HEK293 (cell line): ENCODE results near the gene ATP23.

Experiments used
- BCL11B ChIP-seq: fragments of 450-650 bp; formaldehyde crosslinking; IDR thresholded peaks from 2 replicates; pipeline ENCODE4 v1.5.1; 2016; ENCODE audit warnings: low read depth, missing biosample characterization, missing genetic modification characterization
- SP3 ChIP-seq: fragments of 450-650 bp; formaldehyde crosslinking; IDR thresholded peaks from 2 replicates; pipeline ENCODE4 v1.5.1; 2016; ENCODE audit warnings: missing biosample characterization, missing genetic modification characterization
- ZBTB7A ChIP-seq: fragments of 450-650 bp; formaldehyde crosslinking; IDR thresholded peaks from 2 replicates; pipeline ENCODE4 v1.5.1; 2016; ENCODE audit warnings: low read depth, missing biosample characterization, missing genetic modification characterization
- ZNF214 ChIP-seq: fragments of 450-650 bp; formaldehyde crosslinking; IDR thresholded peaks from 2 replicates; pipeline ENCODE4 v1.5.1; 2017; ENCODE audit warnings: missing biosample characterization, mild to moderate bottlenecking, missing genetic modification characterization, borderline replicate concordance
- ZNF341 ChIP-seq: fragments of 450-650 bp; formaldehyde crosslinking; IDR thresholded peaks from 2 replicates; pipeline ENCODE4; 2016; ENCODE audit warnings: low read depth, missing biosample characterization, missing genetic modification characterization
- ZNF580 ChIP-seq: fragments of 450-650 bp; formaldehyde crosslinking; IDR thresholded peaks from 2 replicates; pipeline ENCODE4 v1.5.1; 2016; ENCODE audit warnings: missing biosample characterization, missing genetic modification characterization
- ZNF792 ChIP-seq: fragments of 450-650 bp; formaldehyde crosslinking; IDR thresholded peaks from 2 replicates; pipeline ENCODE4 v1.5.1; 2016; ENCODE audit warnings: missing biosample characterization, missing genetic modification characterization
- TF ChIP-seq, protein P1 (sequence below): fragments of 450-650 bp; formaldehyde crosslinking; IDR thresholded peaks from 2 replicates; pipeline ENCODE4 v1.5.1; 2016; ENCODE audit warnings: missing biosample characterization, missing genetic modification characterization
- TF ChIP-seq, protein P2 (sequence below): fragments of 450-650 bp; formaldehyde crosslinking; IDR thresholded peaks from 2 replicates; pipeline ENCODE4 v1.5.1; 2016; ENCODE audit warnings: missing biosample characterization, missing genetic modification characterization
- TF ChIP-seq, protein P3 (sequence below): sonication (generic); formaldehyde crosslinking; IDR thresholded peaks from 2 replicates; pipeline ENCODE4 v1.8.1; 2022; ENCODE audit warnings: mild to moderate bottlenecking, moderate library complexity, missing genetic modification reagents

DNA sequence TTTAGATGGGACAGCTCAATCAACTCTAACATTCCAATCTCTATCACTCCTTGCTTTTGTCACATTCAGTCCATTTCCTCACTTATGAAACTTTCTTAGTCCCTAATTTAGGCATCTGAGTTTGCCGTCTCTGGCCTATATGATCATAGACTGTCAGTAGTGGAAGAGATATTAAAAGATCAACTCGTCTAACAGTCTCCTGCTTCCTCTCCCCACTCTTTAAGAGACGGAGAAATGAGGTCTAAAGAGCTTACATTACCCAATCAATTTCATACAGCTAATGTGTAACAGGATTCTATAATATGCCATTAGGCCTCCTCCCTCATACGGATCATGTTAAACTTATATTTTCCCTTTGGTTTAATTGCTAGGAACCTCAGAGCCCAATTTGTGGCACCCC, 6.5 kb upstream of the ATP23 start:
- TF ChIP-seq, protein P1, sequence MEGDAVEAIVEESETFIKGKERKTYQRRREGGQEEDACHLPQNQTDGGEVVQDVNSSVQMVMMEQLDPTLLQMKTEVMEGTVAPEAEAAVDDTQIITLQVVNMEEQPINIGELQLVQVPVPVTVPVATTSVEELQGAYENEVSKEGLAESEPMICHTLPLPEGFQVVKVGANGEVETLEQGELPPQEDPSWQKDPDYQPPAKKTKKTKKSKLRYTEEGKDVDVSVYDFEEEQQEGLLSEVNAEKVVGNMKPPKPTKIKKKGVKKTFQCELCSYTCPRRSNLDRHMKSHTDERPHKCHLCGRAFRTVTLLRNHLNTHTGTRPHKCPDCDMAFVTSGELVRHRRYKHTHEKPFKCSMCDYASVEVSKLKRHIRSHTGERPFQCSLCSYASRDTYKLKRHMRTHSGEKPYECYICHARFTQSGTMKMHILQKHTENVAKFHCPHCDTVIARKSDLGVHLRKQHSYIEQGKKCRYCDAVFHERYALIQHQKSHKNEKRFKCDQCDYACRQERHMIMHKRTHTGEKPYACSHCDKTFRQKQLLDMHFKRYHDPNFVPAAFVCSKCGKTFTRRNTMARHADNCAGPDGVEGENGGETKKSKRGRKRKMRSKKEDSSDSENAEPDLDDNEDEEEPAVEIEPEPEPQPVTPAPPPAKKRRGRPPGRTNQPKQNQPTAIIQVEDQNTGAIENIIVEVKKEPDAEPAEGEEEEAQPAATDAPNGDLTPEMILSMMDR: no peak
- TF ChIP-seq BCL11B (tag by site-specific recombination): no peak
- no peak for TF ChIP-seq ZNF792 (tag by site-specific recombination)
- TF ChIP-seq ZNF341: no peak
- no peak for TF ChIP-seq ZBTB7A (tag by site-specific recombination)
- TF ChIP-seq ZNF580: no peak
- TF ChIP-seq, protein P2, sequence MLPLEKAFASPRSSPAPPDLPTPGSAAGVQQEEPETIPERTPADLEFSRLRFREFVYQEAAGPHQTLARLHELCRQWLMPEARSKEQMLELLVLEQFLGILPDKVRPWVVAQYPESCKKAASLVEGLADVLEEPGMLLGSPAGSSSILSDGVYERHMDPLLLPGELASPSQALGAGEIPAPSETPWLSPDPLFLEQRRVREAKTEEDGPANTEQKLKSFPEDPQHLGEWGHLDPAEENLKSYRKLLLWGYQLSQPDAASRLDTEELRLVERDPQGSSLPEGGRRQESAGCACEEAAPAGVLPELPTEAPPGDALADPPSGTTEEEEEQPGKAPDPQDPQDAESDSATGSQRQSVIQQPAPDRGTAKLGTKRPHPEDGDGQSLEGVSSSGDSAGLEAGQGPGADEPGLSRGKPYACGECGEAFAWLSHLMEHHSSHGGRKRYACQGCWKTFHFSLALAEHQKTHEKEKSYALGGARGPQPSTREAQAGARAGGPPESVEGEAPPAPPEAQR: no peak
- TF ChIP-seq, protein P3, sequence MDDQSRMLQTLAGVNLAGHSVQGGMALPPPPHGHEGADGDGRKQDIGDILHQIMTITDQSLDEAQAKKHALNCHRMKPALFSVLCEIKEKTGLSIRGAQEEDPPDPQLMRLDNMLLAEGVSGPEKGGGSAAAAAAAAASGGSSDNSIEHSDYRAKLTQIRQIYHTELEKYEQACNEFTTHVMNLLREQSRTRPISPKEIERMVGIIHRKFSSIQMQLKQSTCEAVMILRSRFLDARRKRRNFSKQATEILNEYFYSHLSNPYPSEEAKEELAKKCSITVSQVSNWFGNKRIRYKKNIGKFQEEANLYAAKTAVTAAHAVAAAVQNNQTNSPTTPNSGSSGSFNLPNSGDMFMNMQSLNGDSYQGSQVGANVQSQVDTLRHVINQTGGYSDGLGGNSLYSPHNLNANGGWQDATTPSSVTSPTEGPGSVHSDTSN (CRISPR knock-in tag): no peak
- no peak for TF ChIP-seq ZNF214 (tag by site-specific recombination)
- no peak for TF ChIP-seq SP3 (tag by site-specific recombination)
